GM21723 (cell line): ENCODE measurements around the gene SLC16A6.
"Not testable (repeated sequence)": the region's sequence is repeated elsewhere in the genome, so short reads cannot be mapped to it uniquely, and the experiment has no call there.

Experiments used
- ATAC-seq: cut with Tn5 transposase; IDR thresholded peaks from one replicate; pipeline ENCODE4 v1.9.1; 2021; ENCODE audit warnings: mild to moderate bottlenecking, moderate library complexity; ENCODE audit not compliant: unreplicated experiment

Gene SLC16A6

GRCh38 chr17:68314916-68315535 is 24.1 kb upstream of the SLC16A6 start:
- no peak for ATAC-seq

GRCh38 chr17:68310152-68310551 is 19.2 kb upstream of the SLC16A6 start:
- ATAC-seq = no peak

- not testable (repeated sequence) for ATAC-seq
Measured at GRCh38 chr17:68309066-68309670, 18.2 kb upstream of the SLC16A6 start.

DNA sequence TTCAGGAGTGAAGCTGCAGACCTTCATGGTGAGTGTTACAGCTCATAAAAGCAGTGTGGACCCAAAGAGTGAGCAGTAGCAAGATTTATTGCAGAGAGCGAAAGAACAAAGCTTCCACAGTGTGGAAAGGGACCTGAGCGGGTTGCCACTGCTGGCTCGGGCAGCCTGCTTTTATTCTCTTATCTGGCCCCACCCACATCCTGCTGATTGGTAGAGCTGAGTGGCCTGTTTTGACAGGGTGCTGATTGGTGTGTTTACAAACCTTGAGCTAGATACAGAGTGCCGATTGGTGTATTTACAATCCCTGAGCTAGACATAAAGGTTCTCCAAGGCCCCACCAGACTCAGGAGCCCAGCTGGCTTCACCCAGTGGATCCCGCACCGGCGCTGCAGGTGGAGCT is 17.6 kb upstream of the SLC16A6 start:
- not testable (repeated sequence) for ATAC-seq

DNA sequence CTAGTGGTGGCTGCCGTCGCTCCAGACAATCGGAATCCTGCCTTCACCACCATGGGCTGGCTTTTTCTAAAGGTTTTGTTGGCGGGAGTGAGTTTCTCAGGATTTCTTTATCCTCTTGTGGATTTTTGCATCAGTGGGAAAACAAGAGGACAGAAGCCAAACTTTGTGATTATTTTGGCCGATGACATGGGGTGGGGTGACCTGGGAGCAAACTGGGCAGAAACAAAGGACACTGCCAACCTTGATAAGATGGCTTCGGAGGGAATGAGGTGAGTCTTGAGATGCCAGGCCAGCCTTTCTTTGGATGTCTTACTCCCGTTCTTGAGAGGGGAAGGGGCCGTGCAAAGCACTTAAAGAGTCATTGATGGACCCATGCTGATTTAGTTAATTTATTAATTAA is 16.5 kb upstream of the SLC16A6 start:
- no peak for ATAC-seq

GRCh38 chr17:68306819-68307218 is 15.9 kb upstream of the SLC16A6 start:
- no peak for ATAC-seq

DNA sequence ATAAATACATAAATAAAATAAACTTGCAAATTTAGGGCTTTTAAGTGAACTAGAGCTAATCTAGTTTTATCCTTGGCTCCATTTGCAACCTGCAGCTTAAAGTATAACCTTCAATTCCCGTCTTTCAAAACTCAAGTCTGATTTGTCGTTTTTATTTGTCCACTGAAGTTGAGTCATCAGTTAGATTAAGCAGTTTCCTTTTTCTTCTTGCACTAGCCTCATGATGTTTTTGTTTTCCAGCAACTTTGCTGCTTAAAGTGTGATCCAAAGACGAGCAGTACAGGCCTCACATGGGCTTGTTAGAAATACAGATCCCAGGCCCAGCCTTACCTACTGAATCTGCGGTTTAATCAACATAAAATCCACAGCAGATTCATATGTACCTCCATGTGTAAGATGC is 14.2 kb upstream of the SLC16A6 start:
- no peak for ATAC-seq

DNA sequence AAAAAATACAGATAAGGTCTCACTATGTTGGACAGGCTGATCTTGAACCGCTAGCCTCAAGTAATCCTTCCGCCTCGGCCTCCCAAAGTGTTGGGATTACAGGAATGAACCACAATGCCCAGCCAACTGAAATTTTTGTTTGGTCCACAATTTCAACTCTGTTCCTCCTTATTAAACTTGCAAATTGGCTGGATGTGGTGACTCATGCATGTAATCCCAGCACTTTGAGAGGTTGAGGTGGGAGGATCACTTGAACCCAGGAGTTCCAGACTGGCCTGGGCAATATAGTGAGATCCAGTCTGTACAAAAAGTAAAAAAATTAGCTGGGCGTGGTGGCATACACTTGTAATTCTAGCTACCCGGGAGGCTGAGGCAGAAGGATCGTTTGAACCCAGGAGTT is 13.8 kb upstream of the SLC16A6 start:
- ATAC-seq = no peak

DNA sequence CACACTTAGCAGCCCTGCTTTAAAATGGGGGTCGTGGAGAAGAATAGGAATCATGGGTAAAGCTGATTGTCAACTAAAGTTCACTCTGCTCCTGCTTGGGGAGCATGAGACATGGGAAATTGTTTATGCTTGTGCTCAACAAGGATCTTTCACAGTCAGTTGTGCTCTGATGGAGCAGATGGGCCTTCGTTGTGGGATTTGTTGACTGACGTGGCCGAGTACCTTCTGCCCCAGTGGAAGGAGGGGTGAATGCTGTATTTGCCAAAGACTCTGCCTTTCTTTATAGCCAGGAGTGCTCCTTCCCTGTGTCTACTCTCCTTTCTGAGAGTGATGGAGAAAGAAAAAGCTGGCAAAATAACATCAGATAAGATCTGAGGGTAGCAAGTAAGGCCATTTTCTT is 11.7 kb upstream of the SLC16A6 start:
- ATAC-seq = no peak

GRCh38 chr17:68302066-68302564 is 11.2 kb upstream of the SLC16A6 start:
- ATAC-seq = no peak

DNA sequence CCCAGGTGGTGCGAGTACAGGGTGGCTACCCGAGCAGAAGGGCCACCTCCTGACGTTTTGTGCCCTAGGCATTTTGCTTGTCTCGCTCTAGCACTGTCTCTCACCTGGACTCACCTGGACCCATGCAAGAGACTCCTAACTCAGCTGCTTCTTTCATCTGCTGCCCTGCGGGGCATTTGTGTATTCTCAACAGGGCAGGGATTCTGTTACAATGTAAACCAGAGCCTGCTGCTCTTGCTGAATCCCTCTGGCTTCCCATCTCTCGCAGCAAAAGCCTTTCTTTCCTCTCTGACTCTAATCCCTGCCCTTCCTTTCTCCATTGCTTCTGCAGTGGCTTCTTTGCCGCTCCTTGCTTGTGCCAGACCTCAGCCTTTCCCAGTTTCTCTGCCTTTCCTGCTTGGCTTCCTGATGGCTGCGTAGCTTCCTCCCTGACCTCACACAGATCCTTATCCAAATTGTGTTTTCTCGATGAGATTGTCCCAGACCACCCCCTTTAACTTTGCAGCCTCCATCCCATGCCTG is 10.6 kb upstream of the SLC16A6 start:
- no peak for ATAC-seq

GRCh38 chr17:68299817-68300216 is 8.9 kb upstream of the SLC16A6 start:
- no peak for ATAC-seq

DNA sequence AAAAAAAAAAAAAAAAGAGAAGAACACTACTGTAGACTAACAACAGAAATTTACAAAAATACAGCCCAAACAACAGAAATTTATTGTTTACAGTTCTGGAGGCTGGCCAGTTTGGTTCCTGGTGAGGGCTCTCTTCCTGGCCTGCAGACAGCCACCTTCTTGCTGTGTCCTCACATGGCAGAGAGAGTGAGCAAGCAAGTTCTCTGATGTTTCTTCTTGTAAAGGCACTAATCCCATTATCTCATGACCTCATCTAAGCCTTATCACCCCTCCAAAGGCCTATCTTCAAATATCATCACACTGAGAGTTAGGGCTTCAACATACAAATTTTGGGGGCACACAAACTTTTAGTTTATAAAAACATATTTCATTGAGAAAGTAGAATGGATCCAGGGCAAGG is 7.7 kb upstream of the SLC16A6 start:
- ATAC-seq = no peak

DNA sequence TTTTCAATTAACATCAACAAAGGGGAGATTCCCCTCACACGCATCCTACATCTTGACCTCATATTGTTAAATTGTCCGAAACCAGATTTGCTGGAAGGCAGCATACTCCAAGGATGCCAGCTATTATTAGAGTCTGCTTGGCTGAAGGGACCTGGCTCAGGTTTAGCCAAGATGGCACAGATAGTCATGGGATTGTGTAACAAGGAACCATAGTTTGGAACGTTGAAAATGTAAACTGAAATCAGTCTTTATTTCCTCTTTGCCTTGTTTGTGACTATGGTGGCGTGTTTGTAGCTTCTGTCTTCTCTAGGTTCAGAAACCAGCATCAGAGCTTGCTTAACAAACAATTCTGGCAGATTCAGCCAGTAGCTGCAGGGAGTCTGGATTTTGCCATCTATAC is 6.3 kb upstream of the SLC16A6 start:
- no peak for ATAC-seq

DNA sequence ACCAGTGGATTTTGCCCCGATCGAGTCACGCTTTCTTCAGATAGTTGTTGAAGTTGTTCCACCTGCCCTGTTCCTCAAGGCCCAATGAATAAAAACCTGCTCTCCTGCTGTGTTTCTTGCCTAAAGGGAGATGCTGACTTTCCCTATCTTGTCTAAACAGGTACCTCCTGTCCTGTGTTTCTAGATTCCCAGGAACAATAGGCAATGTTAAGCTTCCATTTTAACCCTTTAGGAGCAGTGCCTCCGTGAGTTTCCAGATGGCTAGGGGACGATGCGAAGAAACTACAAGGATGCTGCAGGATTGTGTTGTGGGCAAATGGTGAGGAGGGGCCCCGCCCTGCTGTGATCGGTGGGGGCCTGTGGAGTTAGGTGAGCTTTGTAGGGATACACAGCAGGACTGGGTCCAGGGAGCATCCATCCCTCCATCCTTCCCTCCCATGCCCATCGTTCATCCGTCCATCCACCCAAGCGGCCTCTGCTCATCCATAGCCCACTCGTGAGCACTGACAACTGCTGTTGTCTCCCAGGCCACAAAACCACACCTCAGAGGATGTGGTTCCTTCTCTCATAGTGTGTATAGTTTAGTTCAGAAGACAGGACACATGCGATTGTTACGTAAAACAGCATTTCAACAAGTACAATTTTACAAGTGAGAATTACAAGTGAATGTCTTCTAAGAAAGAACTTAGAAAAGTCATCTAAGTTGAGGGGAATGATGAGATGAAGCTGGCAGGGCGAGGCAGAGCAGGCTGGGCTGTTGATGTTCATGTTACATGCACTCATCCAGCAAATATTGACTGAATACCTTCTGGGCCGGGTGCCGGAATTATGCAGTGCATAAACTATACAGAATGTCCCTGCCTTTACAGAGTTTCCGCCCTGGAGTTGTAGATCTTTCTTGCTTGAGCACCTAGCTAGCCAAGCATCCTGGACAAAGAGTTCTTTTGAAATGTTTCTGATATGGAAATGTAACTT is 5.6 kb upstream of the SLC16A6 start:
- no peak for ATAC-seq

DNA sequence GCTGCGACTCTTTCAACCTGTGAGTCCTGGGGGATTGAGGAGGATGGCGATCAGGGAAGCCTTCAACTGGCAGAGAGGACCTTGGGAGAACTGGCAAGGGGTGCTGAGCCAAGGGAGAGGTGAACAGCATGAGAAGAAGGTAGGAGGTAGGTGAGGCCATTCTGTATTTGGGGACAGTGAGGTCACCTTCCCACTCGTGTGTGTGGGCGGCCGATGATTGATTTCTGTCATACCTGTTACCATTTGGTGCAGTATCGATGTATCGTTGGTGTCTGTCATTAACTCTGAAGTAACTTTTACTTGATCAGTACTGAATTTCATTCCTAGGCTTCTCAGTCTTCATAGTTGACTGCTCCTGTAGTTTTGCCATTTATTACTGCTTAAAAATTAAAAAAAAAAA is 4.2 kb upstream of the SLC16A6 start:
- no peak for ATAC-seq

GRCh38 chr17:68294617-68295016 is 3.7 kb upstream of the SLC16A6 start:
- no peak for ATAC-seq

DNA sequence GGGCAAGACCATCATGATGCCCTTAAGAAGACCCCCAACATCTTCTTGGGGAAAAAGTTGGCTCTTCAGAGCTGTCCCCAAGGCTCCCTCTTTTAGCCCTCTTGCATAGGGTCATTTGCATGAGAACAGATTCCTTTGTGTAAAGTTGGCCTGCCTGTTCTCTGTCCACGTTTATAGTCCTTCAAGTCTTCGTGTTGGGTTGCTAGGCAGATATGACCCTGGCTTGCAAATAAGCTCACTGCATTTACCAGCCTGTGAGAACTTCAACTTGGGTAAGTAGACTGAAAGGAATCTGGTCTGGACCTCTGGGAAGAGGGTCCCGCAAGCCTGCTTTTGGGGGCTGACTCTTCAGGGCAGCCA is 3.2 kb upstream of the SLC16A6 start:
- no peak for ATAC-seq

DNA sequence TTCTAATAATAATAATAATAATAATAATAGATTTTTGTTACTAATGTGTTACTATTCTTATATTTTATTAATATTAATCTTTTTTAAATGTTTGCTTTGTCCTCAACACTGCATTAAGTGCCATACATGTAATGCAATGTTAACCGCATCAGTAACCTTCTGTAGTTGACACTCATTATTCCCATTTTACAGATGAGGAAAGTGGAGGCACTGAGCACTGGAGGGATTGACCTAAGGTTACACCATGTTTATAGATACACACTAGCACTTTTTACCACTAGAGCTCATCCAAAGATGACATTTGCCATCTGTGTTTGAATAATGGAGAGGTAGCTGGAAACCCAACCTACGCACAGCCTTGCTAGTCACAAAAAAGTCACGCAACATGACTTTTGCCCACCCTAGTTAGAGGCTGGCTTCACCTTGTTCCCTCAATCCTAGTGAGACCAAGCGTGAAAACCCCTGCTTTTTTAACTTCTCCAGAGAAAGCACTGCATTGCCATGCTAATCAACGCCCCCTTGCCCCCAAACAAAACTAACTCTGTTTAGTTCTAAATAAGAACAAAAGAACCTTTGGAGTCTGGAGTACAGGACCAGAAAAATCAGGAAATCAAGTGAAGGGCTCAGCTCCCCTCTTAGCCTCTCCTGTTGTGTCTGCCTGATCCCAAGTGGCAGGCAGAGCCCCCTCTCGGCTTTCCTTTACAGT is 2.7 kb upstream of the SLC16A6 start:
- no peak for ATAC-seq

DNA sequence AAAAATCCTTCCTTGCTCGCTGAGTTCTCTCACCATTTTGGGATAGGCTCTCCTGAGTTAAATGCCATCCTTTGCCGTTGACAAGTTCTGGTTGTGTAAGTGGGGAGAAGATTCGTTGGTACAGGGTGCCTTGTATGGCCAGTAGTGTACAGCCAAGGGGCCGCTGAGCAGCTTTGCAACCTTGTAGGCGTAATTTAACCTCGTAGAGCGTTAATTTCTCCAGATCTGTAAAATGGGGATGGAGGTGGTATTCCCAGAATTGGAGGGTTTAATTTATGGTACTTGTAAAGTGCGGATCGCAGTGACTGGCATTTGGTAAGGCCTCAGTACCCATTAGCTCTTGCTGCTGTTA is 1.7 kb upstream of the SLC16A6 start:
- no peak for ATAC-seq
